CD14-positive monocyte (primary cell): Measurements from ENCODE around the gene IPO9. TPM values are rescaled to one million over a fixed set of nuclear protein-coding genes. Genes with fewer than 3 reads are reported as not detected.

Experiments
- DNase-seq, 3 donors: peaks; one replicate each; pipeline ENCODE4 v3.0.0-alpha.2; 2011 to 2022
- H2AFZ ChIP-seq: 2 replicates; pipeline ENCODE4 v1.6.0; 2012; ENCODE audit warnings: mild to moderate bottlenecking, low read depth, low read length, inconsistent platforms; ENCODE audit not compliant: insufficient read depth, poor library complexity, severe bottlenecking
- H3K27ac ChIP-seq, 2 donors: 1 replicate in 1 of 2; 2 replicates in 1 of 2; pipeline ENCODE4 v1.5.1; 2012 to 2013; ENCODE audit warnings: low read length in 2 of 2, control low read depth in 1 of 2, inconsistent platforms in 1 of 2, low read depth in 1 of 2, mild to moderate bottlenecking in 1 of 2
- H3K27me3 ChIP-seq, 2 donors: one replicate each; pipeline versions ENCODE4 v1.6.0 to v1.6.1; 2011 to 2013; ENCODE audit warnings: low read length in 2 of 2; ENCODE audit not compliant: control insufficient read depth in 2 of 2, insufficient read depth in 2 of 2
- H3K36me3 ChIP-seq, 2 donors: replicated peaks in 1 of 2; 1 replicate in 1 of 2; 2 replicates in 1 of 2; pipeline versions ENCODE4 v1.5.1 to v1.6.1; 2012 to 2013; ENCODE audit warnings: low read length in 2 of 2, control low read depth in 1 of 2, inconsistent platforms in 1 of 2, mild to moderate bottlenecking in 1 of 2; ENCODE audit not compliant: insufficient read depth in 2 of 2, control insufficient read depth in 1 of 2
- H3K4me1 ChIP-seq, 2 donors: 1 replicate in 1 of 2; 2 replicates in 1 of 2; pipeline versions ENCODE4 v1.5.1 to v1.6.1; 2012 to 2013; ENCODE audit warnings: low read length in 2 of 2, control low read depth in 1 of 2, inconsistent platforms in 1 of 2, mild to moderate bottlenecking in 1 of 2, moderate library complexity in 1 of 2; ENCODE audit not compliant: insufficient read depth in 2 of 2, control insufficient read depth in 1 of 2
- H3K4me2 ChIP-seq: replicated peaks from 2 replicates; pipeline ENCODE3; 2012; ENCODE audit warnings: low read length, moderate library complexity, mild to moderate bottlenecking; ENCODE audit not compliant: poor library complexity, severe bottlenecking; ENCODE audit errors: extremely low read depth
- H3K4me3 ChIP-seq, 3 experiments: fragments of 200-600 bp in 1 of 3; sonication (generic) in 1 of 3; replicated peaks in 1 of 3; 1 replicate in 2 of 3; 2 replicates in 1 of 3; pipeline ENCODE4 v1.5.1; 2011 to 2013; ENCODE audit warnings: low read length in 3 of 3, mild to moderate bottlenecking in 3 of 3, control low read depth in 2 of 3, low read depth in 2 of 3, inconsistent platforms in 1 of 3, moderate library complexity in 1 of 3
- H3K79me2 ChIP-seq: 2 replicates; pipeline ENCODE4 v1.6.0; 2012; ENCODE audit warnings: mild to moderate bottlenecking, control low read depth, inconsistent platforms, low read length, moderate library complexity; ENCODE audit not compliant: insufficient read depth
- H3K9ac ChIP-seq: 2 replicates; pipeline ENCODE4 v1.6.0; 2017; ENCODE audit warnings: low read length, mild to moderate bottlenecking; ENCODE audit not compliant: insufficient read depth, poor library complexity, severe bottlenecking
- H3K9me3 ChIP-seq, 2 donors: replicated peaks in 1 of 2; 1 replicate in 1 of 2; 2 replicates in 1 of 2; pipeline versions ENCODE4 v1.5.1 to v1.6.1; 2012 to 2013; ENCODE audit warnings: low read length in 2 of 2, control low read depth in 1 of 2; ENCODE audit not compliant: control insufficient read depth in 1 of 2, insufficient read depth in 1 of 2
- H4K20me1 ChIP-seq: 2 replicates; pipeline ENCODE4 v1.6.0; 2012; ENCODE audit warnings: mild to moderate bottlenecking, low read length, control low read depth, moderate library complexity; ENCODE audit not compliant: insufficient read depth
- H3K27ac Mint-ChIP-seq, 7 donors: one replicate each; pipeline ENCODE4 v1.8.0; 2020; ENCODE audit warnings: mild to moderate bottlenecking in 7 of 7, mixed read lengths in 7 of 7, moderate library complexity in 6 of 7, inconsistent platforms in 2 of 7
- H3K27me3 Mint-ChIP-seq, 3 donors: one replicate each; pipeline ENCODE4 v1.8.0; 2021 to 2022; ENCODE audit warnings: low read depth in 3 of 3, mild to moderate bottlenecking in 3 of 3, mixed read lengths in 3 of 3, moderate library complexity in 3 of 3, inconsistent platforms in 1 of 3
- H3K36me3 Mint-ChIP-seq, 2 donors: one replicate each; pipeline ENCODE4 v1.8.0; 2020; ENCODE audit warnings: mixed read lengths in 2 of 2, inconsistent platforms in 1 of 2, mild to moderate bottlenecking in 1 of 2
- H3K4me1 Mint-ChIP-seq: one replicate; pipeline ENCODE4 v1.8.0; 2020; ENCODE audit warnings: mild to moderate bottlenecking, mixed read lengths
- H3K4me3 Mint-ChIP-seq, 2 donors: one replicate each; pipeline ENCODE4 v1.8.0; 2020; ENCODE audit warnings: mild to moderate bottlenecking in 2 of 2, mixed read lengths in 2 of 2, moderate library complexity in 1 of 2
- H3K9me3 Mint-ChIP-seq, 7 donors: one replicate each; pipeline ENCODE4 v1.8.0; 2020 to 2022; ENCODE audit warnings: mixed read lengths in 7 of 7, mild to moderate bottlenecking in 6 of 7, moderate library complexity in 6 of 7, inconsistent platforms in 2 of 7
- WGBS: methylation state at CpG from one replicate; pipeline ENCODE4 v1.1.5; 2013; ENCODE audit warnings: missing lambda C conversion rate; ENCODE audit not compliant: insufficient coverage; 5-methylcytosine and 5-hydroxymethylcytosine counted together
- intact Hi-C, 2 donors: fragments of 100-400 bp; cut with micrococcal nuclease; formaldehyde crosslinking; loops; one replicate each; pipeline versions ENCODE4 v1.15.0 to v1.15.1; 2023
- polyA plus RNA-seq, 3 donors: library from polyadenylated mRNA; depleted of rRNA in 1 of 3; unstranded in 2 of 3; stranded (reverse) in 1 of 3; fragments of 300-500 nt in 2 of 3; fragments of >200 nt in 1 of 3; fragmentation: Illumina TruSeq in 2 of 3; gene quantifications; 1 replicate in 2 of 3; 2 replicates in 1 of 3; pipeline ENCODE4 v1.2.3, GENCODE V29; 2012 to 2021
- TF ChIP-seq, protein P1 (sequence below): fragments of 200-600 bp; IDR thresholded peaks from one replicate; pipeline ENCODE4 v1.8.0; 2022; ENCODE audit warnings: antibody characterized with exemption, mild to moderate bottlenecking

IPO9 gene
- polyA plus RNA-seq, 3 donors = 11.3 to 12.6 (median 12.0) TPM

DNA sequence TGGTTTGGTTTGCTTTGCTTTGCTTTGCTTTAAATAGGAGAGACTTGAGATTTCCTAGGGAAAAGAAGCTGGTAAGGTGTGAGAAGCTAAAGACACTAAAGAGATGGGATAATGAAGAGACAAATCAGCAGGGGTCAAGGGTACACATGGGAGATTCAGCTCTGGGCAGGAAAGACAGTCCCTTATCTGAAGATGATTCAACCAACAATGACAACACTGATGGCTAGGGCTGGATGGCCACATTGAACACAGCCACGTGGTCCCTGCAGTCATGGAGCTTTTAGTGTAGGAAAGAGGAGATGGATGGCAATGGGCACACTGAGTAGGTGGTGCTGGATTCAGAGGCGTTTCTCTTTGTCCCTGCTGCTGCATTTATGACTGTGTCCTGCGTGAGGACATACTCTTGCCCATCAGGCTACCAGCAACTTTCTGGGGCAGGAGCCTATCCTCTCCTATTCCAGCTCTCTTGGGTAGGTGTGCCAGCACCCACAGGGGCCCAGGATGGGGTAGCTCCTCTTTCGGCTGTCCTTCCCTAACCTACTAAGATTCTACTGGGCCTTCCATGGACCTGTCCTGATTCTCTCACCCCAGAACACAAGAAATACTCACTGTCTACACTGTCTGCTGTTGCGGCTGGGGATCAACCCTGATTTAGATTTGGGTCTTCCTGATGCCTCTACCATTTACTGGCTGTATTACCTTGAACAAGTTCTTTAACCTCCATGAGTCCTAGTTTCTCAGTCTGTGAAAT is 58.3 kb downstream of the IPO9 start:
- no peak overlapping the region for H3K27ac Mint-ChIP-seq
- H3K4me1 ChIP-seq = peaks cover 32 to 35% of the 10 kb centered on the region in 2 donors
- 100% methylated on average over 4 of the region's 5 CpGs for WGBS

More for the DNA sequence above, 58.3 kb downstream of the IPO9 start:
- no peaks in the 10 kb centered on the region for H3K36me3 ChIP-seq
- H3K27me3 ChIP-seq = peaks cover 19 to 51% of the 10 kb centered on the region in 2 donors
- peaks cover 0 to 6% of the 10 kb centered on the region in 2 donors for H3K36me3 Mint-ChIP-seq
- no peak overlapping the region for H2AFZ ChIP-seq
- DNase-seq = no peak
- intact Hi-C loops = loop anchor here in 1 of 2 donors (10.0 kb wide), 1 partner anchor 258 kb away; the partner anchor contains the start of gene ARL8A
- TF ChIP-seq, protein P1, sequence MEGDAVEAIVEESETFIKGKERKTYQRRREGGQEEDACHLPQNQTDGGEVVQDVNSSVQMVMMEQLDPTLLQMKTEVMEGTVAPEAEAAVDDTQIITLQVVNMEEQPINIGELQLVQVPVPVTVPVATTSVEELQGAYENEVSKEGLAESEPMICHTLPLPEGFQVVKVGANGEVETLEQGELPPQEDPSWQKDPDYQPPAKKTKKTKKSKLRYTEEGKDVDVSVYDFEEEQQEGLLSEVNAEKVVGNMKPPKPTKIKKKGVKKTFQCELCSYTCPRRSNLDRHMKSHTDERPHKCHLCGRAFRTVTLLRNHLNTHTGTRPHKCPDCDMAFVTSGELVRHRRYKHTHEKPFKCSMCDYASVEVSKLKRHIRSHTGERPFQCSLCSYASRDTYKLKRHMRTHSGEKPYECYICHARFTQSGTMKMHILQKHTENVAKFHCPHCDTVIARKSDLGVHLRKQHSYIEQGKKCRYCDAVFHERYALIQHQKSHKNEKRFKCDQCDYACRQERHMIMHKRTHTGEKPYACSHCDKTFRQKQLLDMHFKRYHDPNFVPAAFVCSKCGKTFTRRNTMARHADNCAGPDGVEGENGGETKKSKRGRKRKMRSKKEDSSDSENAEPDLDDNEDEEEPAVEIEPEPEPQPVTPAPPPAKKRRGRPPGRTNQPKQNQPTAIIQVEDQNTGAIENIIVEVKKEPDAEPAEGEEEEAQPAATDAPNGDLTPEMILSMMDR = no peak
- peaks cover 43 to 60% (median 53%) of the 10 kb centered on the region in 3 donors for H3K27me3 Mint-ChIP-seq
- no peaks in the 10 kb centered on the region for H3K79me2 ChIP-seq
- H3K4me3 ChIP-seq = no peak overlapping the region
- peak overlapping the region in 1 of 2 donors; percentile 88 for H3K4me3 Mint-ChIP-seq
- H3K4me2 ChIP-seq = no peak overlapping the region
- H3K9me3 Mint-ChIP-seq = peaks cover 0 to 13% (median 0%) of the 10 kb centered on the region in 7 donors
- no peak overlapping the region for H3K9ac ChIP-seq
- peaks cover 0 to 6% of the 10 kb centered on the region in 2 donors for H3K9me3 ChIP-seq
- no peaks in the 10 kb centered on the region for H4K20me1 ChIP-seq
- peaks cover 30% of the 10 kb centered on the region for H3K4me1 Mint-ChIP-seq
- no peak overlapping the region for H3K27ac ChIP-seq
